NCI-H1436 treated with DMSO at 0.1 percent for 48 hours (cell line): ENCODE measurements around the gene EFTUD2.
"Not testable (repeated sequence)": the region's sequence is repeated elsewhere in the genome, so short reads cannot be mapped to it uniquely, and the experiment has no call there.

Experiments used
- DNase-seq: peaks from one replicate; lab custom pipeline; 2025; lab: John Stamatoyannopoulos, UW

Gene EFTUD2

DNA sequence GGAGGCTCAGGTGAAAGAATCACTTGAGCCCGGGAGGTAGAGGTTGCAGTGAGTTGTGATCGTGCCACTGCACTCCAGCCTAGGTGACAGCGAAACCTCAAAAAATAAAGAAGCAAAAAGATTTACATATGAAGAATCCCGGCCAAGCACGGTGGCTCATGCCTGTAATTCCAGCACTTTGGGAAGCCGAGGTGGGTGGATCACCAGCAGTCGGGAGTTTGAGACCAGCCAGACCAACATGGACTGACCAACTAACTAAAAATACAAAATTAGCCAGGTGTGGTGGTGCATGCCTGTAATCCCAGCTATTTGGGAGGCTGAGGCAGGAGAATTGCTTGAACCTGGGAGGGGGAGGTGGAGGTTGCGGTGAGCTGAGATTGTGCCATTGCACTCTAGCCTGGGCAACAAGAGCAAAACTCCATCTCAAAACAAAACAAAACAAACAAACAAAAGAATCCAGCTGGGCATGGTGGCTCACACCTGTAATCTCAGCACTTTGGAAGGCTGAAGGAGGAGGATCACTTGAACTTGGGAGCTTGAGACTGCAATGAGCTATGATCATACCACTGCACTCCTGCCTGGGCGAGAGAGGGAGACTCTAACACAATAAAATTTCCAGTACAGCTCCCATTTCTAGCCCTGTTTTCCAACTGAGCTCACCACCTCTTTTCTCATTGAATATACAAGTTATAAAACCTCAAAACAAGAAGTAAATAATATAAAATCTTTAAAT, 90.4 kb downstream of the EFTUD2 start:
- DNase-seq: not testable (repeated sequence)

DNA sequence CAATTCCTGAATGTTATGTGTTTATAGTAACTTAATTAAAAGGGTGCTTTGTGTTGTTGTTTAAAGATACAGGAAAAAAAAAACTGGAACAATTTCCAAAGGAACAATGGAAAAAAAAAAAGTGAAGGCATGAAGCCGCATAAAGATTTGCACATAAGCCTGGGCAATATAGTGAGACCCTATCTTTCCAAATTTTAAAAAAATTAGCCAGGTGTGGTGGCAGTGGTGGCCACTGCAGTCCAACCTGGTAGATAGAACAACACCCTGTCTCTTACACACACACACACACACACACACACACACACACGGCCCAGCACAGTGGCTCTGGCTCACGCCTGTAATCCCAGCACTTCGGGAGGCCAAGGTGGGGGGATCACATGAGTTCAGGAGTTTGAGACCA, 91.1 kb downstream of the EFTUD2 start:
- no peak for DNase-seq

DNA sequence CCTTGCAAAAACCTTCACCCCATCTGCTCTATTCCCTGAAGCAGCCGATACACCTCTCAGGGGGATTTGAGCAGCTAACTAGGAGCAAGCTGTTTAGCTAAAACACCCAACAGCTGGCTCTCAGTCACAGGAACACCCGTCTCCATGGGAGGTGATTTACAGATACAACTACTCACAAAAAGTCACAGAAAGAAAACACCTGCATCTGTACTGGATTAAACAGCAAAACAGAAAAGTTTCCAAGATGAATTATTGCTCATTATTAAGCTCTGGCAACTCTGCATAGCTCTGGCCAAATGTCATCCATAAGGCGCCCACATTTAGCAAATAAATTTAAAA, 91.5 kb downstream of the EFTUD2 start:
- no peak for DNase-seq

DNA sequence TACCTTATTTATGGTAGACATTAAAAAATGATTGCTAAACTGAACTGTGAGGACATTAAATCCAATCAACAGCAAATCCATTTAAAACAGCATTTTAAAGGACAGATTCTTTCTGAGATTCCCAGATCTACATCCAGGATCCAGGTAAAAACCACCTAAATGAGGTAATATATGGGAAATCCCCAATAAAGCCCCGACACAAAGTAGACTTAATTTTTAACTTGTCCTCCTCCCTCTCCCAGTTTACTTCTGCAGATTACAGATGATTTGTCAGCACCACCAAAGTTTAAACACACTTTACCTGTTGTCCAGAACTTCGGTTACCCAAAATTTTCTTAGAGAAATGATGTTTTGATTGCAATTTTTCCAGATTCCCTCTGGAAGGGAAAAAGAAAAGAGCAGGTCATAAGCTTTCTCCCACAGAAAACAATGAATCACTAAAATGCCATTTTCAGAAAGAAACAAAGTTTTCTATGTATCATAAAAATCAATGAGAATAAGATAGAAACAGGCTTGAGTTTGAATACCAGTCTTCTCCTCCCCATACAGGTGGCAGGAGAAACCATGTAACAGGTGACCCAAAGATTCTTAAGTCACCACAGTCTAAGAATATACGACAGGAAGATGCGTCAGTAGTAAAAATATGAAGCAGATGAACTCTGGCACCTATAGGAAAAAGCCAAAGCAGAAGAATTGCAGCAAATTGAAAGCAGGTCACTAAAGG, 92.0 kb downstream of the EFTUD2 start:
- DNase-seq: no peak

DNA sequence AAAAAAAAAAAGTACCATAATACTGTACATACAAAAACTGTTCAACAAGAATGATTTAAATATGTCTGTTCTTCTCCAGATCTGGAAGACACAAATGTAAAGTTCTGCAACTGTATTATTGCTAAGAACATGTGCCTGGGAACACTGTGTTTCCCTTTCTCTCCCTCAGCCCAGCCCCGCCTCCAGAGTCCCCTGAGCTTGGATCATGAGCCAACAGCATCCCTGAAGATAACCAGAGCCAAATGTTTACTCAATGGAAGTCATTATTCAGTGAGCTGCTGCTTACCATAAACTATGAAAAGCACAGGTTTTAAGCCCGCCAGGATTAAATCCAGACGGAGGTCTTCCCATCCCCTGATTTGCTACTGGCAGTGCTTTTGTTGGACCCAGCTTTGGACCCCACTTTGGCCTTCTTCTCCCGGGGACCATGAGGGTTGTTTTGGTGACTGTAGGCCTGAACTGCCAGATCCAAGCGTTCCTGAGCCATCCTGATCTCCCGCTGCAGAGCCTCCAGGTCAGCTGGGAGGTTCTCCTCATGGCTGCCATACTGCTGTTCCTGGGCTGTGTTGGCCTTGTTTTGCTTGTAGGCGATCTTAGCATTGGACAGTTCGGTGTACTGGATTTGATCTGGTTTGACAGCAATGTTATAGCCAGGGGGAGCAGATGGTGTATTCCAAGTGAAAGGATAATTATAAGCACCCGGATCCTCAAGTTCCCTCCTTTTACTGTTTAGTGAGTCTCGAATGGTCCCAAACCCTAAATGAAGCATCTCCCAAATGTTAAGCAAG, 94.7 kb downstream of the EFTUD2 start:
- DNase-seq: no peak

DNA sequence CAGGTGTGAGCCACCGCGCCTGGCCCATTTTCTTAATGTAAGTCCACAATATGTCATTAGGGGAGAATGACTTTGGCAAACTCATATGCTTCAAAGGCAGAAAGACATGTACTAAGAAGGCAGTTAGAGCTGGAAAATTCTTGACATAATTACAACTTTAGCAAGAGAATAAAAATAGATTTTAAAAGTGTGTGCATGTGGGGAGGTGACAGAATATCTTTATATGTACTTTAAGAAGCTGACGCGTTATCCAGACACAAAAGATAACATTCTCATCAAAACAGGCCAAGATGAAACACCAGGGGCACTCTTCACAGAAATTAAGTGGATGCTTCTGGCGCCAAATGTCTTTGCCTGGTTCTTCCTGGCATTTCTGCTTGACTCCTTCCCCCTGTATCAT, 97.4 kb downstream of the EFTUD2 start:
- no peak for DNase-seq
